Aorta (tissue), 5 donors: ENCODE data around the gene CHMP1B. TPM values are rescaled to one million over a fixed set of nuclear protein-coding genes. Genes with fewer than 3 reads are reported as not detected.

Experiments
- ATAC-seq: fragments of 200-7000 bp; cut with Tn5 transposase; one replicate; pipeline ENCODE4 v1.9.1; 2022; ENCODE audit warnings: moderate library complexity; ENCODE audit not compliant: low FRiP score
- DNase-seq, 2 donors: peaks; one replicate each; pipeline ENCODE4 v3.0.0-alpha.2; 2020
- H3K27ac ChIP-seq, 2 donors: one replicate each; pipeline ENCODE4 v1.5.1; 2013; ENCODE audit warnings: low read length in 2 of 2, mild to moderate bottlenecking in 2 of 2, moderate library complexity in 2 of 2, control low read depth in 1 of 2, inconsistent platforms in 1 of 2, low read depth in 1 of 2
- H3K27me3 ChIP-seq, 2 donors: one replicate each; pipeline ENCODE4 v1.6.1; 2013; ENCODE audit warnings: control low read depth in 1 of 2, low read length in 1 of 2, mild to moderate bottlenecking in 1 of 2, moderate library complexity in 1 of 2; ENCODE audit not compliant: insufficient read depth in 2 of 2, control insufficient read depth in 1 of 2
- H3K36me3 ChIP-seq, 2 donors: one replicate each; pipeline ENCODE4 v1.6.1; 2013; ENCODE audit warnings: control low read depth in 1 of 2, low read length in 1 of 2, mild to moderate bottlenecking in 1 of 2; ENCODE audit not compliant: insufficient read depth in 2 of 2, control insufficient read depth in 1 of 2
- H3K4me1 ChIP-seq, 2 donors: one replicate each; pipeline ENCODE4 v1.6.1; 2013; ENCODE audit warnings: low read length in 2 of 2, control low read depth in 1 of 2, mild to moderate bottlenecking in 1 of 2, moderate library complexity in 1 of 2; ENCODE audit not compliant: insufficient read depth in 2 of 2, control insufficient read depth in 1 of 2
- H3K4me3 ChIP-seq, 2 donors: one replicate each; pipeline ENCODE4 v1.5.1; 2013; ENCODE audit warnings: low read length in 2 of 2, control low read depth in 1 of 2, mild to moderate bottlenecking in 1 of 2
- H3K9me3 ChIP-seq: one replicate; pipeline ENCODE4 v1.6.1; 2013; ENCODE audit warnings: mild to moderate bottlenecking, low read length; ENCODE audit not compliant: control insufficient read depth
- WGBS, 2 donors: extraction: QIAGEN DNeasy Blood & Tissue Kit; methylation state at CpG; one replicate each; pipeline ENCODE4 v1.1.7; 2013; 5-methylcytosine and 5-hydroxymethylcytosine counted together
- intact Hi-C, 2 donors: fragments of 100-400 bp; cut with DNase I; formaldehyde crosslinking; loops; one replicate each; pipeline versions ENCODE4 v1.14.2 to v1.15.0; 2022
- polyA plus RNA-seq, 2 donors: library from polyadenylated mRNA; stranded (reverse); fragments of 200-250 nt; gene quantifications; one replicate each; pipeline ENCODE4 v1.2.3, GENCODE V29; 2013
- total RNA-seq, 2 donors: library from RNA; stranded (reverse); fragmentation: NEBNext Ultra II Directional; extraction: Animal tissue kit (Norgen Biotek cat#: 25700); gene quantifications; one replicate each; pipeline ENCODE4 v1.2.1, GENCODE V29; 2021
- donor health status: healthy with polysubstance abuse.
- donor health status: Bipolar disorder and iron deficiency.
- donor health status: DM: no; HTN: no; CAD: no.
- donor health status: DM: no; HTN: no; CAD: no.
- donor health status: DM: yes; HTN: yes; CAD: no.

The CHMP1B gene
- total and polyA plus RNA-seq, 4 donors: 33.0 to 42.8 (median 36.3) TPM

DNA sequence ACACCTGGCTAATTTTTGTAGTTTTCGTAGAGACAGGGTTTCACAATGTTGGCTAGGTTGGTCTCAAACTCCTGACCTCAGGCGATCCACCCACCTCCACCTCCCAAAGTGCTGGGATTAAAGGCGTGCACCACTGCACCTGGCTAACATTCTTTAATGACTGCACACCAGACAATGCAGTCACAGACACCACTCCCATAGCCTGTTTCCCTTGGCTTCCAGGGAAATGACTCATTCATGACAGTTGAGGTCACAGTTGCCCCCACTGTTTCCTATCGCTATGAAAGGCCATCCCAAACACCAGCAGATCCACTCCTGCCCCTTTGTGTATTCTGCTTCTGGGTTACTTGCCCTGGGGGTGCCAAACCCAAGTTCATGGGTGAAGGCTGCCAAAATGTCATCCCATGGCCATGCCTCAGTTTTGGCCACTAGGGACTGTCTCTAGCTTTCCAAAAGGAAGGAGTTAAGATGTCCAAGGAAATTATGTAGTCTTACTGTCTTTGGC is 8.7 kb downstream of the CHMP1B start:
- Histone ChIP-seq H3K27me3 (no peaks in the 10 kb centered on the region), H3K4me3 (no peak overlapping the region), H3K36me3 (no peaks in the 10 kb centered on the region), H3K27ac (no peak overlapping the region), H3K9me3 (no peaks in the 10 kb centered on the region), H3K4me1 (no peaks in the 10 kb centered on the region)
- ATAC-seq: no peak
- intact Hi-C loops: loop anchor here in 1 of 2 donors (10.0 kb wide), 1 partner anchor 205 kb away; no protein-coding TSS in a partner anchor
- DNase-seq: no peak
- 79 to 80% methylated on average over 4 of the region's 4 CpGs for WGBS, 2 donors

DNA sequence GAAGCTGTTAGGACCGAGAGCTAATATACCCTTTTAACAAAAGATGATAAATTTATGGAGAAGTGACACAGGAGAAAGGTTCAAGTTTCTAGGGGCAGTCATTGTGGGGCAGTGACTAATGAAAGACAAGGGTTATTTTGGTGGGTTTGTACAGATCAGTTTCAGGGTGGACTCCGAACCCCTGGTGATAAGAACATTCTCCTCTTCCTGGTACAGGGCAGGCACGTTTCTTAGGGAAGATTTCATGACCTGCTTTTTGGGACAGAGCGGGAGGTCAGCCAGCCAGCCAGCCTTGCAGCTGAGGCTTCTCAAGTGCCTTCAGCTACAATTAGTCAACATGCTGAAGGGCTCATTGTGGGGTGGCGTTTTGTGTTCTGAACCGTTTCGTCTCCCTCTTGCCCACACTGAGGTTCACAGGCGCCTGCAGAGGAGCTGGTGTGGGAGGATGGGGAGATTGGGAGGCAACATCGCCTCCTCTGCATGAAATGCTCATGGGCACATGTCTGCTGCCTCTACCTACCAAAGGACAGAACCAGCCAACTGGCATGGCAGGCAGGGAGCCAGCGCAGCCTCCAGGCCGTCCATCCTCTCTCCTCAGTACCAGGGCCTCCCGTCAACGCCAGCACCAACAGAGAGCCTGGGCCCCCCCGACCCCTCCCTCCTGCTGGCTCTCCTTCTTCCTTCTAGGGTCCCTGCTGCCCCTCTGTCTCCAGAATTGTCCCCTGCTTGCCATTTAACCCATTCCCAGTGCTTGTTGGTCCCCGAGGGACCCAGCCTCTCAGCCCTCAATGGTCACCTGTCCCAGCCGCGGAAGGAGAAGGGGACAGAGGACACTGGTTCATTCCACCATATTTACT is 9.6 kb downstream of the CHMP1B start:
- ATAC-seq (no peak), DNase-seq (no peak)
- no peak overlapping the region for H3K4me3 ChIP-seq
- no peaks in the 10 kb centered on the region for H3K36me3 ChIP-seq
- intact Hi-C loops: no loop called here
- H3K9me3 ChIP-seq: no peaks in the 10 kb centered on the region
- no peak overlapping the region for H3K27ac ChIP-seq
- no peaks in the 10 kb centered on the region for H3K4me1 ChIP-seq
- 83 to 84% methylated on average over 17 of the region's 17 CpGs for WGBS, 2 donors
- H3K27me3 ChIP-seq: no peaks in the 10 kb centered on the region

DNA sequence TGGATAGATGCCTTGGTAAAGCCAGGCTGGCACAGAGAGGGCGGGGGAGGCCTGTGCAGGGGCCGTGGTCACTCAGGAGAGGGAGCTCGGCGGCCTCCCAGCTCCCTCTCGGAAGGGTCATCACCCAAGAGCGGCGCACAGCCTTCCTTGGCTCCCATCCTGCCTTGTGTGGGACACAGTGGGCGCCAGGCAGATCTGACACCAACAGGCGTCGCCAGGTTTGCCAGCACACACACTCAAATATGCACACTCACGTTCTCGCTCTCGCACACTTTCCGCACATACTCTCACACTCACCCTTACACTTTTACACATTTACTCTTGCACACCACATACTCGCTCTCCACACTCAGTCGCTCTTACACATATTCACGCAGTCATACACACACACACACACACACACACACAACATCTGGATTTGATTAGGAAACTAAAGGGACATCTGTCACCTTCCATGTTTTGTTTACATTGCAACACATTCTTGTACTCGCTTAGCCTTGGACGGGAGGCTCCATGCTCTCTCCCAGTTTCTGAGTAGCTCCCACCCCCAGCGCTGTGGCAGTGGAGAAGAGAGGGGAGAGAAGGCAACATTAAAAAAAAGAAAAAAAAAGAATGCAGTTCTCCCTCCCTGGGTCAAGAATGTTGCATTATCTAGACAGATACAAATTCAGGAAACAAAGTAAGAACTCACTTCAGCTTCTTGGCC is 10.5 kb downstream of the CHMP1B start:
- H3K4me3 ChIP-seq: no peak overlapping the region
- H3K27ac ChIP-seq: no peak overlapping the region
- H3K9me3 ChIP-seq: no peaks in the 10 kb centered on the region
- DNase-seq (no peak), ATAC-seq (no peak)
- no peaks in the 10 kb centered on the region for H3K36me3 ChIP-seq
- H3K27me3 ChIP-seq: no peaks in the 10 kb centered on the region
- intact Hi-C loops: no loop called here
- 60 to 67% methylated on average over 20 of the region's 20 CpGs for WGBS, 2 donors
- no peaks in the 10 kb centered on the region for H3K4me1 ChIP-seq

DNA sequence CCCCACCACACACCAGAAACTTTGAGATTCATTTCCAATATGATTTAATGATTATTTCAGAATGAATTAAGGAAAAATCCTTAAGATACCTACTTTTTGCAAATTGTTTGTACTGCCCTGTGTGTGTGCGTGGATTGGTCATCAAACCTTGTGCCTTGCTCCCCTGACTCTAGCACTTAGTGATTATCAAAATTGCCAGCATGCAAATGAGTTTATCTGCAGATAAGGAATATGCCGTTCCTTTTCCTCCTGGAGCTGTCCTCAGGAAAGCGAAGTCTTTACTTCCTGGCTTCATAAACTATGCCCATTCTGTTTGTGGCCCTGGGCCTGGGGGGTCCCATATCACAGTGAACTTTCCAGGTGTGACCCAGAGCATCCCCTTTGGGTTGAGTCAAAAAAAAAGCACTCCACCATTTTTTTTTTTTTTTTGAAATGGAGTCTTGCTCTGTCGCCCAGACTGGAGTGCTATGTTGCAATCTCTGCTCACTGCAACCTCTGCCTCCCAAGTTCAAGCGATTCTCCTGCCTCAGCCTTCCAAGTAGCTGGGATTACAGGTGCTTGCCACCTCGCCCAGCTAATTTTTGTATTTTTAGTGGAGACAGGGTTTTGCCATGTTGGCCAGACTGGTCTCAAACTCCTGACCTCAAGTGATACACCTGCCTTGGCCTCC is 11.4 kb downstream of the CHMP1B start:
- no peaks in the 10 kb centered on the region for H3K4me1 ChIP-seq
- intact Hi-C loops: no loop called here
- no peaks in the 10 kb centered on the region for H3K36me3 ChIP-seq
- WGBS, 2 donors: 79 to 85% methylated on average over 6 of the region's 6 CpGs
- H3K9me3 ChIP-seq: no peaks in the 10 kb centered on the region
- no peak overlapping the region for H3K4me3 ChIP-seq
- no peak for ATAC-seq
- no peak for DNase-seq
- no peaks in the 10 kb centered on the region for H3K27me3 ChIP-seq
- H3K27ac ChIP-seq: no peak overlapping the region

DNA sequence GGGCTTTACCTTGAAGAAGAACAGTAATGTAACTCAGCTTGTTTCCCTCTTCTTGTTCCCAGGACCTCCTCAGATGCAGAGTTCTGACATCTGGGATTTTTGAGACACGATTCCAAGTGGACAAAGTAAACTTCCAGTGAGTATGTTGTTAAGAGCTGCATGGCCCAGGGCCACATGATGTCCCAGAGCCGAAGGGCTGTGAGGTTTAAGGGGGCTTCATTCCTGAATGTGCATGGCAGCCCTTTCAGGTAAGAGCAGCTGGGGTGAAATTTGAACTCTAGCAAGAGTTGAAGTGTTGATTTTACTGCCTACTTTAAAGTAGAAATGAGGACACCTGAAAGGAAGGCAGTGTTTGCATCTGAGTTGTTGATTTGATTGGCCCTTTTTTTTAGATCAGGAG is 13.3 kb downstream of the CHMP1B start:
- DNase-seq: no peak

DNA sequence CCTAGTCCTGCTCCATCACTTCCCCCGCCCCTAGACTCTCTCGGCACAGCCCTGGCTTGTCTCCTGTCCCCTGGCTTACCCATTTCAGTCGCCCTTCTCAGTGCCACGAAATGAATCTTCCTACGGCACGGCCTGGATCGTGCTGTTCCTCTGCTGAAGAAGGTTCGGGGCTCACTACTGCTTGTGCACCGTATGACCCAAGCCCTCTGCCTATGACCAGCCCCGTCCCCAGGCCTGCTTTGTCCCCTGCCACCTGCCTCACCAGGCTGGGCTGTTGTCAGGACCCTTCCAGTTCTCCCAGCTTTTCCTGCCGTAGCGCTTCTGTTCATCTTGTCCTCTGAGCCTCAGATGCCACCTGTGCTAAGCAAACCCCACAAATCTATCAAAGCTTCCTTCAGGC is 13.9 kb downstream of the CHMP1B start:
- 89% methylated on average over 12 of the region's 12 CpGs for WGBS, 2 donors
- ATAC-seq: no peak

More for the DNA sequence above, 13.3 kb downstream of the CHMP1B start:
- Histone ChIP-seq H3K27ac (no peak overlapping the region), H3K27me3 (no peaks in the 10 kb centered on the region), H3K4me1 (no peaks in the 10 kb centered on the region), H3K4me3 (no peak overlapping the region), H3K36me3 (no peaks in the 10 kb centered on the region), H3K9me3 (no peaks in the 10 kb centered on the region)
- ATAC-seq: no peak
- WGBS, 2 donors: 64 to 71% methylated on average over 2 of the region's 2 CpGs
- intact Hi-C loops: no loop called here

DNA sequence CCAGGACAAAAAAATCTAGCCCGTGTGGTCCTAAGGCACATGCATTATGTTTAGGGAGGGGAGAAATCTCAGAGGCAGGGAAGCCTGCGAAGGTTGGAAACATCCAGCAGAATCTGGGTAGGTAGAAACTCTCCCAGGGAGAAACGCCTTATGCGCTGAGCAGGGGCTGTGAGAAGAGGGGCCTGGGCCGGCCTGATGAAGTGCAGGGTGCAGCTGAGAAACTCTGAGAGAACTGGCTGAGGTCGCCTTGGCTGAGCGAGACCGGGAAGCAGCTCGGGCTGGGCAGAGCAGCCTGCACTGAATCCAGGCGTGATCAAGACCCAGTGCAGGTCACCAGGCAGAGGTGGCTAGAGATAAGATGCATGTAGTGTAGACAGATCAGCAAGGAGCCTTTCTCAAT is 15.1 kb downstream of the CHMP1B start:
- no peak overlapping the region for H3K4me3 ChIP-seq
- WGBS, 2 donors: 65 to 76% methylated on average over 10 of the region's 10 CpGs
- H3K4me1 ChIP-seq: no peaks in the 10 kb centered on the region
- no peaks in the 10 kb centered on the region for H3K36me3 ChIP-seq
- intact Hi-C loops: no loop called here
- H3K27me3 ChIP-seq: no peaks in the 10 kb centered on the region
- no peak for ATAC-seq
- H3K9me3 ChIP-seq: no peaks in the 10 kb centered on the region
- DNase-seq: no peak
- no peak overlapping the region for H3K27ac ChIP-seq

More for the DNA sequence above, 13.9 kb downstream of the CHMP1B start:
- no peaks in the 10 kb centered on the region for H3K9me3 ChIP-seq
- H3K36me3 ChIP-seq: no peaks in the 10 kb centered on the region
- no peak overlapping the region for H3K27ac ChIP-seq
- intact Hi-C loops: no loop called here
- no peaks in the 10 kb centered on the region for H3K4me1 ChIP-seq
- no peak overlapping the region for H3K4me3 ChIP-seq
- no peak for DNase-seq
- H3K27me3 ChIP-seq: no peaks in the 10 kb centered on the region

DNA sequence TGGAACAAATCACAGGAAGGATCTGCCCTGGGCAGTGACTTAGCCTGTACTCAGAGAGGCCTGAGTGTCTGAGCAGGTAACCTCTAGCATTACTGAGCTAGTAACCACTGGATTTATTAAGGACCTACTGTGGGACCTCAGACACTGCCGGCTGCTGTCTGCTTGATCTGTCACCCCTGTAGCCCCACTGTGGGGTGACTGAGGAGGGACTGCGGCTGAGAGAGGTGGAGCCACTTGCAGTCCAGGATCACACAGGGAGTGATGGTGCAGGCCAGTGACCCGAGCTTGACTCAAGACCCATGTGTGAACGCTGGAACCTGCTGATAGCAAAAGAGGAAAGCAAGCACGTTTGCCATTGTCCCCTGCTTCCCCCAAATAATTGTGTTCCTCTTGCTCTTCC is 15.6 kb downstream of the CHMP1B start:
- intact Hi-C loops: no loop called here
- WGBS, 2 donors: 71 to 78% methylated on average over 5 of the region's 5 CpGs
- H3K9me3 ChIP-seq: no peaks in the 10 kb centered on the region
- no peaks in the 10 kb centered on the region for H3K4me1 ChIP-seq
- no peaks in the 10 kb centered on the region for H3K27me3 ChIP-seq
- ATAC-seq (no peak), DNase-seq (no peak)
- no peak overlapping the region for H3K27ac ChIP-seq
- no peak overlapping the region for H3K4me3 ChIP-seq
- H3K36me3 ChIP-seq: no peaks in the 10 kb centered on the region
